GM23248 (cell line): ENCODE data around the gene EBF3. TPM values are rescaled to one million over a fixed set of nuclear protein-coding genes. Genes with fewer than 3 reads are reported as not detected.
A peak's percentile ranks its signal among the peaks of the same experiment; 100 is the strongest.

Experiments used
- DNase-seq: peaks from one replicate; pipeline ENCODE4 v3.0.0-alpha.2; 2015
- H2AFZ ChIP-seq: fragments of 200-600 bp; sonication (generic); 2 replicates; pipeline ENCODE4 v1.6.1; 2016; ENCODE audit warnings: antibody characterized with exemption
- H3F3A ChIP-seq: fragments of 200-600 bp; sonication (generic); 2 replicates; pipeline ENCODE4 v1.6.1; 2016; ENCODE audit warnings: mild to moderate bottlenecking, antibody characterized with exemption, mixed run types; ENCODE audit not compliant: insufficient read depth
- H3K27ac ChIP-seq: fragments of 200-600 bp; sonication (generic); 2 replicates; pipeline ENCODE4 v1.5.1; 2016; ENCODE audit warnings: mild to moderate bottlenecking
- H3K27me3 ChIP-seq: fragments of 200-600 bp; sonication (generic); replicated peaks from 2 replicates; pipeline ENCODE4 v1.6.1; 2016; ENCODE audit warnings: mild to moderate bottlenecking; ENCODE audit not compliant: insufficient read depth
- H3K36me3 ChIP-seq: fragments of 200-600 bp; sonication (generic); 2 replicates; pipeline ENCODE4 v1.6.1; 2016; ENCODE audit warnings: low read depth, mild to moderate bottlenecking
- H3K4me1 ChIP-seq: fragments of 200-600 bp; sonication (generic); 2 replicates; pipeline ENCODE4 v1.6.1; 2016; ENCODE audit warnings: mild to moderate bottlenecking; ENCODE audit not compliant: insufficient read depth
- H3K4me2 ChIP-seq: fragments of 200-600 bp; sonication (generic); one replicate; pipeline ENCODE4 v1.6.1; 2016; ENCODE audit warnings: mild to moderate bottlenecking; ENCODE audit not compliant: unreplicated experiment
- H3K4me3 ChIP-seq: fragments of 200-600 bp; sonication (generic); 2 replicates; pipeline ENCODE4 v1.5.1; 2016; ENCODE audit warnings: mild to moderate bottlenecking
- H3K79me2 ChIP-seq: fragments of 200-600 bp; sonication (generic); 2 replicates; pipeline ENCODE4 v1.6.1; 2016; ENCODE audit warnings: mild to moderate bottlenecking; ENCODE audit not compliant: insufficient read depth
- H3K9ac ChIP-seq: fragments of 200-600 bp; sonication (generic); 2 replicates; pipeline ENCODE4 v1.6.1; 2016; ENCODE audit warnings: mild to moderate bottlenecking
- H3K9me2 ChIP-seq: fragments of 200-600 bp; sonication (generic); 2 replicates; pipeline ENCODE4 v1.6.1; 2016; ENCODE audit warnings: mixed run types, mild to moderate bottlenecking, moderate library complexity; ENCODE audit not compliant: insufficient read depth
- H3K9me3 ChIP-seq: fragments of 200-600 bp; sonication (generic); one replicate; pipeline ENCODE4 v1.6.1; 2017; ENCODE audit warnings: low read depth
- H4K20me1 ChIP-seq: fragments of 200-600 bp; sonication (generic); 2 replicates; pipeline ENCODE4 v1.6.0; 2016; ENCODE audit not compliant: insufficient read depth
- EZH2 ChIP-seq: fragments of 200-600 bp; sonication (generic); IDR thresholded peaks from 2 replicates; pipeline ENCODE4 v1.6.1; 2018; ENCODE audit warnings: antibody characterized with exemption, mild to moderate bottlenecking; ENCODE audit not compliant: insufficient read depth, poor library complexity, severe bottlenecking
- EZH2phosphoT487 ChIP-seq: fragments of 200-600 bp; sonication (generic); IDR thresholded peaks from 2 replicates; pipeline ENCODE4 v1.6.1; 2018; ENCODE audit warnings: antibody characterized with exemption, moderate library complexity, mild to moderate bottlenecking, low read depth; ENCODE audit not compliant: insufficient read depth
- WGBS, 2 experiments: methylation state at CpG; one replicate each; pipeline ENCODE4 v1.1.6; 2015 to 2017; ENCODE audit warnings: low lambda C conversion rate in 2 of 2, low coverage in 1 of 2; ENCODE audit errors: missing lambda C conversion rate in 2 of 2; 5-methylcytosine and 5-hydroxymethylcytosine counted together
- in situ Hi-C: fragments of 300-500 bp; cut with MboI; formaldehyde crosslinking; loops from 2 replicates; pipeline ENCODE4 v1.15.0; 2020
- polyA plus RNA-seq: library from polyadenylated mRNA; unstranded; fragments of >200 nt; fragmentation: Nextera tagmentation; extraction: Ambion mirVana; gene quantifications from 2 replicates; pipeline ENCODE4 v1.2.1, GENCODE V29; 2016
- total RNA-seq: library from RNA; depleted of rRNA; stranded (reverse); fragments of >200 nt; shearing (Covaris generic); gene quantifications from 2 replicates; pipeline ENCODE4 v1.2.3, GENCODE V29; 2014

Gene EBF3
- total and polyA plus RNA-seq, 2 experiments from 2014 or later: 0.15 to 0.43 TPM

DNA sequence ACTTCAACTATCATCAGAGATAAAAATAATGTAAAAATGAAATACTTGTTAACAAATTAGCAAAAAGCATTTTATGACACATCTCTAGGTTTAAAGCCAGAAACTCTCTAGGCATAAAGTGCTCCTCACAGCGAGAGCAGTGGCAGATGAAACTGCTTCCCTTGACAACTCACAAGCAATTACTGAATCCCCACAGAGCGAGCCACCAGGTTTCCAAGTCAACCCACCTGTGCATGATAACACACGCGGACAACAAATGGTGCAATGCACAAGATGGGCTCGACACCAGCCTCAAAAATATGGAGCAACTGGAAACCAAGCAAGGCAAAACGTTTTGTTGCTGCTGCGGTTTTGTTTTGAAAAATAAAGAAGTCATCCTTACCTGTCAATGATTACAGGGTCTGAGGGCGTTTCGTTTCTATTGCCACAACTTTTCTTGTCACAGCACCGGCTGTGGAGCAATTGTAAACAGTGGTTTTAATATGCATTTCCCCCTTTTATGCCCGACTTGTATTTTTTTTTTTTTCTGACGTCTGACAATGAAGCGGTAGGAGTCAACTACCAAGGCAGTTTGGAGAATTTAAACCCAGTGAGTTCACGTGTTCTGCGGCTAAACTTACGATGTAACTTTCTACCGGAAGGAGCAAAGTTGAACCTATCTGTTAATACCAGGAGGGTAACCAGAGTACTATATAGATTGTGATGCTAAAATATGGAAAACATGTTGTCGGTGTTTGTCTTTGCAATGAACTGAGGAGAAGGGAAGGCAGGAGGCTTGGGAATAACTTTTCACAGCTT, 7.0 kb downstream of the EBF3 start:
- H3K79me2 ChIP-seq: no peaks in the 10 kb centered on the region
- no peak overlapping the region for H3K9ac ChIP-seq
- H3K4me3 ChIP-seq: no peak overlapping the region
- no peak overlapping the region for H2AFZ ChIP-seq
- no peaks in the 10 kb centered on the region for H3K9me2 ChIP-seq
- DNase-seq: no peak
- no peak overlapping the region for H3K4me2 ChIP-seq
- H3K36me3 ChIP-seq: no peaks in the 10 kb centered on the region
- in situ Hi-C loops: loop anchor here (25.0 kb wide), 1 partner anchor 920 kb away; no protein-coding TSS in a partner anchor
- H3K27ac ChIP-seq: no peak overlapping the region
- 38 to 41% methylated on average over 18 of the region's 18 CpGs for WGBS, 2 experiments
- H4K20me1 ChIP-seq: no peaks in the 10 kb centered on the region
- peaks cover 71% of the 10 kb centered on the region for H3K27me3 ChIP-seq
- H3F3A ChIP-seq: no peaks in the 10 kb centered on the region
- no peaks in the 10 kb centered on the region for H3K9me3 ChIP-seq
- no peak for TF ChIP-seq EZH2
- no peak for TF ChIP-seq EZH2phosphoT487
- no peaks in the 10 kb centered on the region for H3K4me1 ChIP-seq

DNA sequence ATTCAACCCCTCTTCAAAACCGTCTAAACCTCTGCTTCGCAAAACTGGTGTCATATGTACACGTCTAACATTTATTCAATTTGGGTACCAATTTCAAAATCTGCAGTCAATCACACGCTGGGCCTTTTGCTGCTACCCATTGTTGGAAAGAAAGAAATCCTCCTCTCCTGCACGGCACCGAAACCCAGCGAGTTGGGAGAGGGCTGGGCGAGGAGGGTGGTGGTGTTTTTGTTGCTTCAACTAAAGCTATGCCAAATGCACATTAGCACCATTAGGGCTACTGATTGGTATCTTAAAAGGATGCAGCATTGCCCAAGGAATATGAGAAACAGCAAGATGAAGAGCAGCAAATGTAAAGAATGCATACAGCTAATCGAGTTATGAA, 7.8 kb downstream of the EBF3 start:
- in situ Hi-C loops: loop anchor here (25.0 kb wide), 1 partner anchor 919 kb away; no protein-coding TSS in a partner anchor
- no peaks in the 10 kb centered on the region for H3K9me2 ChIP-seq
- WGBS, 2 experiments: 29 to 38% methylated on average over 9 of the region's 9 CpGs
- H3F3A ChIP-seq: no peaks in the 10 kb centered on the region
- peaks cover 63% of the 10 kb centered on the region for H3K27me3 ChIP-seq
- no peak overlapping the region for H2AFZ ChIP-seq
- no peaks in the 10 kb centered on the region for H4K20me1 ChIP-seq
- DNase-seq: no peak
- TF ChIP-seq EZH2: no peak
- TF ChIP-seq EZH2phosphoT487: no peak
- H3K36me3 ChIP-seq: no peaks in the 10 kb centered on the region
- no peak overlapping the region for H3K4me3 ChIP-seq
- H3K9ac ChIP-seq: no peak overlapping the region
- H3K4me1 ChIP-seq: no peaks in the 10 kb centered on the region
- H3K4me2 ChIP-seq: no peak overlapping the region
- H3K27ac ChIP-seq: no peak overlapping the region
- no peaks in the 10 kb centered on the region for H3K9me3 ChIP-seq
- no peaks in the 10 kb centered on the region for H3K79me2 ChIP-seq

DNA sequence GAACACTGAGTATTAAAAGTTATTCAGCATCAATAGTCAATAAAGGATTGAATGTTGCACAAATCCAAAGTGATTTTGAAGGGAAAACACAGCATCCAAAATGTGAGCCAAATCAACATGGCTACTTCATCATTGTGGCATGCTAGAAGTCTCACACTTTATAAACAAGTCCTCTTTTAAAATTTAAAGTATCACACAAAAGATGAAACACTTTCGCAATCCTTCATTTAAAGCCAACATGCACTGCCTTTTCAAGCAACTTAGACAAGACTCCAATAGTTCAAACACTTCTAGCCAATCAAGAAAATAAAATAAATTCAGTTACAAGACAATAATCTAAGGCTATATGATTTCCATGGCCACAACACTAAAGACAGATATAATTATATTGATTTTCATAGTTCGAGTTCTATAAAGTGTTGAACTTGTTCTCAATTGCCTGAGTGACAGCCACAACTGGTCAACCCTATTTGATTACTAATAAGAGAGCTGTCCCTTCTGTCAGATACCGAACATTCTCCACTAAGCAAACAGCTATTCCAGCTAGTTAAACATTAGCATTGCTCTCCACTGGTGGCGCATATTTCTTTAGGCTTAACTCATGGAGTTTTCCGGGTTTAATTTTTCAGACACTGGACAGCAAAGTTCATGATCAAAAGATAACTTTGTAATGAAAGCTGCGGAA, 8.3 kb downstream of the EBF3 start:
- DNase-seq: no peak
- Histone ChIP-seq H2AFZ (no peak overlapping the region), H3K4me3 (no peak overlapping the region), H4K20me1 (no peaks in the 10 kb centered on the region), H3K9me3 (no peaks in the 10 kb centered on the region), H3K4me2 (no peak overlapping the region), H3K27ac (no peak overlapping the region), H3K9ac (no peak overlapping the region), H3K9me2 (no peaks in the 10 kb centered on the region), H3F3A (no peaks in the 10 kb centered on the region), H3K79me2 (no peaks in the 10 kb centered on the region), H3K36me3 (no peaks in the 10 kb centered on the region), H3K4me1 (no peaks in the 10 kb centered on the region), H3K27me3 (peaks cover 57% of the 10 kb centered on the region)
- WGBS, 2 experiments: 75 to 78% methylated on average over 6 of the region's 6 CpGs
- TF ChIP-seq EZH2: no peak
- TF ChIP-seq EZH2phosphoT487: no peak
- in situ Hi-C loops: loop anchor here (25.0 kb wide), 1 partner anchor 918 kb away; no protein-coding TSS in a partner anchor

- Histone ChIP-seq H3K9me2 (no peaks in the 10 kb centered on the region), H3K36me3 (no peaks in the 10 kb centered on the region), H3K27me3 (peaks cover 47% of the 10 kb centered on the region), H3K4me2 (no peak overlapping the region), H4K20me1 (no peaks in the 10 kb centered on the region), H2AFZ (no peak overlapping the region), H3K9ac (no peak overlapping the region), H3K79me2 (no peaks in the 10 kb centered on the region), H3F3A (no peaks in the 10 kb centered on the region), H3K27ac (no peak overlapping the region), H3K4me3 (no peak overlapping the region), H3K9me3 (no peaks in the 10 kb centered on the region), H3K4me1 (no peaks in the 10 kb centered on the region)
- 61 to 66% methylated on average over 11 of the region's 11 CpGs for WGBS, 2 experiments
- DNase-seq: no peak
- in situ Hi-C loops: loop anchor here (25.0 kb wide), 1 partner anchor 917 kb away; no protein-coding TSS in a partner anchor
- TF ChIP-seq EZH2: peak; percentile 44
- no peak for TF ChIP-seq EZH2phosphoT487
Observed at GRCh38 chr10:129954492-129955315, 9.4 kb downstream of the EBF3 start.
